Activated T-helper 1 cell treated with anti-CD3 and anti-CD28 coated beads, Interleukin-2, amount 50 U/mL, for 16 hours (primary cell): ENCODE measurements around the gene PIGT.

Experiments
- DNase-seq, 2 donors: peaks; one replicate each; pipeline ENCODE4 v3.0.0-alpha.2; 2020; ENCODE audit warnings: low read depth in 1 of 2, low spot score in 1 of 2

The PIGT gene

GRCh38 chr20:45427236-45428149 lies 11.6 kb downstream of the PIGT start:
- DNase-seq = no peak

DNA sequence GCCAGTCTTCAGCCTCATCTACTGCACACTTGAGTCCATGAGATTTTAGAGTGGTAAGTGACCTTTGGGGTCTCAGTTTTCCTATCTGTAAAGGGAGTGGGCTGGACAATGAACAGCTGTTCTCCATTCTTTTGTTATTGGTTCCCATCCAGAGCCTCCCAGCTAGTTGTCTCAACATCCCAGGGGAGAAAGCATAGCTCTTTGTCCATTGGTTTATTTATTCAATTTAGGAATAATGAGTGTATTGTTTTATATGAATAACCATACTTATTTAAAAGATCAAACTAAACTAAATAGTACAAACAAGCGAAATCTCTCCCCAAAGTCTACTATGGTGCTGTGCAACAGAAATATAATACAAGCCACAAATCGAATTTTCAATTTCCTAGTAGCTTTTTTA lies 13.7 kb downstream of the PIGT start:
- no peak for DNase-seq

- no peak for DNase-seq
These were observed 16.4 kb downstream of the PIGT start for GRCh38 chr20:45432294-45432693.

GRCh38 chr20:45433316-45433715 lies 17.4 kb downstream of the PIGT start:
- DNase-seq = no peak

- no peak for DNase-seq
These were observed 18.0 kb downstream of the PIGT start for GRCh38 chr20:45433976-45434375.

- peak; percentile 77 to 86 for DNase-seq
These were observed 21.0 kb downstream of the PIGT start for GRCh38 chr20:45436732-45437485.

- DNase-seq = no peak
These were observed 24.5 kb downstream of the PIGT start for GRCh38 chr20:45440424-45440823.

- DNase-seq = no peak
These were observed 25.1 kb downstream of the PIGT start for GRCh38 chr20:45440891-45441685.

DNA sequence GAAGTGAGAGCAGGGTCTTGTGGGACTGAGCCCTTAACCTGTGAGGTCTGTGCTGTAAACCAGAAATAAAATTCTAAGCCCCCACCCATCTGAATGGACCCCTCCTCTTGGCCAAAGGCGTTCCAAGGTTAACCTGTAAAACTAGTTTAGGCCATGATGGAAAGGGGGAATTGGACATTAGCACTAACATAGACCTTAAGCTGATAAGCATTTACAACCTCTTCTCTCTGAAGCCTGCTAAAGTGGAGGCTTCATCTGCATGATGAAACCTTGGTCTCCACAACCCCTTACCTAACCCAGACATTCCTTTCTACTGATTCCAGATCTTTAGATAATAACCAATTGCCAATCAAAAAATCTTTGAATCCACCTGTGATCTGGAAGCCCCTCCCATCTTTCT lies 25.8 kb downstream of the PIGT start:
- DNase-seq = no peak

DNA sequence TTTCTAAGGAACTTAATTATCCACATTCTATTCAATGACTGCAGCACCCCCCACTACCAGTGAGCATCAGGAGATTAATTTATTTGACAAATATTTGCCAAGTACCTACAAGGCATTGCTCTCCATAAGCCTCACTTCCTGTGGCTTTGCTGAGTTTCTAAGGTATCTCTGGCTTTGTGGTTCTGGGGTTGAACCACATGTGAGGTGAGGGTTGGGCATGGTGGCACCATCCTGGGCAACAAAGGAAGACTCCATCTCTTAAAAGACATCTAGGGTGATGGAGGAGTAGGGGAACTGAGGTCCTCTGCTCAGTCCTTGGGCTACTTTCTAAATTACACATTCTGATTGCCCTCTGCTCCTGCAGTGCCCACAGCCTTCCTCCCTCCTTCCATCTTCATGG lies 28.1 kb downstream of the PIGT start:
- DNase-seq = no peak

DNA sequence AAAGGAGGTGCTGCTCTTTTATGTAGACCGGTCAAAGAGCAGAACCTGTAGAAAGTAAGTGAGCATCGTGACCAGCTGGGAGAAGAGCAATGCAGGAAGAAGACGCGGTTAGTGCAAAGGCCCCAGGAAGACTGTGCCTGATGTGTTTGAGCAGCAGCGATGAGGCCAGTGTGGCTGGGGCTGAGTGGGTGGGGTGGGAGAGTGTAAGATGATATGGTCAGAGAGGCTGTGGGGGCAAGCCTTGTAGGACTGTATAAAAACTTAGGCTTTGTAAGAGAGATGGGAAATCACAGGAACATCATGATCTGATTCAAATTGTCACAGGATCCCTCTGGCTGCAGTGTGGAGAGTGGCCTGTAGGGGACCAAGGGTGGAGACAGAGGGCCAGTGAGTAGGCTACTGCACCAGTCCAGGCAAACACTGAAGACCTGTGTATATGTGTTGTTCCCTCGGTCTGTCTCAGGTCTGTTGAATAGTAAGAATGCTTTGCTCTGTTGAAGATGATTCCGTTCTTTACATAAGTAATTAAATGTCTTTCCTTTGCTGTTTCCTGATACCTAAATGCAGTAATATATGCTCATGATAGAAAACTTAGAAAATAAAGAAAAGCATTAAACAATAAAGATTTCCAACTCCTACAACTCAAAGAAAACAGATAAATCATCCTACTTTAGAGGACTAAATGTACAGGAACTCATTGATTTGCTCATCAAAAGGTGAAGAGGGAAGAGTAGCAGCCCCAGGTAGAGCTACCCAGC lies 30.0 kb downstream of the PIGT start:
- DNase-seq = no peak

- no peak for DNase-seq
These were observed 32.3 kb downstream of the PIGT start for GRCh38 chr20:45448270-45448669.

DNA sequence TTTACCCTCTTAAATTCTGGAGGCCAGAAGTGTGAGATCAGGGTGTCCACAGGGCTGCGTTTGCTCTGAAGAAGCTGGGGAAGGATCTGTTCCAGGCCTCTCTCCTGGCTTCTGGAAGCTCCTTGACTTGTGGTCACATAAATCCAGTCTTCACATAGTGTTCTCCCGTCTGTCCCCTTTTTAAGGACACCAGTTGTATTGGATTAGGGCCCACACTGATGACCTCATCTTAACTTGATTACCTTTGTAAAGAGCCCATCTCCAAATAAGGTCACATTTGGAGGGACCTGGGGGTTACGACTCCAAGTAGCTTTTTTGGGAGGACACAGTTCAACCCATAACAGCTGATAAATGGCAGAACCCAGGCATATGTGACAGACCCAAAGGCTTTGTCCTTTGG lies 33.6 kb downstream of the PIGT start:
- DNase-seq = no peak

- DNase-seq = no peak
These were observed 34.3 kb downstream of the PIGT start for GRCh38 chr20:45450097-45450818.

- no peak for DNase-seq
These were observed 36.3 kb downstream of the PIGT start for GRCh38 chr20:45452238-45452637.

DNA sequence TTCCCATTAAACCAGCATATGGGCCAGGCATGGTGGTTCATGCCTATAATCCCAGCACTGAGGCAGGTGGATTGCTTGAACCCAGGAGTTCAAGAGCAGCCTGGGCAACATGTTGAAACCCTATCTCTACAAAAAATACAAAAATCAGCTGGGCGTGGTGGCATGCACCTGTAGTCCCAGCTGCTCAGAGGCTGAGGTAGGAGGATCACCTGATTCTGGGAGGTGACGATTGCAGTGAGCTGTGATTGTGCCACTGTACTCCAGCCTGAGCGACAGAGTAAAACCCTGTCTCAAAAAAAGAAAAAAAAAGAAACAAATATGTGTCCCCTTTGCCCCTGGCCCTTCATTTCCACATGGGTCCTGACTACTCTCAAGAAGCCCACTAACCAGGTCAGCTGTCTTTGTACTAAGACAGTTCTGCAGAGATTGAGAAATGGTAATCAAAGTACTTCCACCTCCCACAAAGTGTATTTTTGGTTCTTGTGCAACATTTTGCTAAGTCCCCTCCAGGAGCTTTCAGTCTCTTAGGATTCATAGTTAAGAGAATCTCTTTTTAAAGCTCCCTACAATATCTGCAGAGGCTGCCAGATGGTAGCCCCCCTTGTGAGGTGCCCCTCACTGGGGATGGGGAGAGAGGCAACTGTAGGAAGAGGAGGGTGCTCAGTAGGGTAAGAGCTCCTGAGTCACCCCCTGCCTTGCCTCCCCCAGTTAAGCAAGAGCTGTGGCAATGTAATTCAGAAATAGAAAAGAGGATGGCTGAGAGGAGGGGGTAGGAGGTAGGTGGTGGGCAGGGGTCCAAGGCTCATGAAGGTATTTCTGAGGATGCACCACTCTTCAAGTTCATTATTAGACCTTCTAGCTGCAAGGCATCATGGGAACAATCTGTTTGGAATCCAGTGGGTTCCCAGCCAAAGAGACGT lies 37.1 kb downstream of the PIGT start:
- DNase-seq = no peak

- DNase-seq = no peak
These were observed 40.7 kb downstream of the PIGT start for GRCh38 chr20:45456632-45457031.

DNA sequence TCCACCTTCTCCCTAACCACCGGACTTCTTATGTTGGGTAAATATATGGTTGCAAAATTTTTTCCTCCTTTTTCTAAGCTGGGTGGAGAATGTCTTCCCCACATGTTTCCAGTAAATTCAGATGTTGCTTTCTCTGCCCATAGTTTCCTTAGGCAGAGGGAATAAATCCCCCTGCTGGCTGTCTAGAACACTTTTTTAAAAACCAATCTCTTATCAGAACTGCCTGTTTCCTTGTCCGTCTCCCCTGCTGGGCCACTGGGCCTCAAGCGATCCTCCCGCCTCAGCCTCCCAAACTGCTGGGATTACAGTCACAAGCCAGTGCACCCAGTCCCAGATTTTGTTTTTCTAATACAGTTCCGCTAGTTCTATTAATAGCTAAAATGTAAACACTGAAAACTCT lies 43.7 kb downstream of the PIGT start:
- DNase-seq = no peak

- DNase-seq = no peak
These were observed 45.3 kb downstream of the PIGT start for GRCh38 chr20:45461225-45461624.
